Neural cell (in vitro differentiated cells): ENCODE measurements around the gene SIM1. TPM values are rescaled to one million over a fixed set of nuclear protein-coding genes. Genes with fewer than 3 reads are reported as not detected.
A peak's percentile ranks its signal among the peaks of the same experiment; 100 is the strongest.

ENCODE experiments used
- H2AFZ ChIP-seq: fragments of 200-600, 300-800 bp; sonication (generic), shearing (Covaris generic); 2 replicates; pipeline ENCODE4 v1.6.0; 2014; ENCODE audit warnings: low read depth, mild to moderate bottlenecking, antibody characterized with exemption, low read length, moderate library complexity
- H3F3A ChIP-seq: fragments of 200-600 bp; shearing (Covaris generic); 2 replicates; pipeline ENCODE4 v1.6.1; 2016; ENCODE audit warnings: mild to moderate bottlenecking, moderate library complexity, mixed read lengths, antibody characterized with exemption, low read length; ENCODE audit not compliant: insufficient read depth, poor library complexity, severe bottlenecking
- H3K27ac ChIP-seq: fragments of 200-600, 300-800 bp; sonication (generic), shearing (Covaris generic); 2 replicates; pipeline ENCODE4 v1.5.1; 2014; ENCODE audit warnings: mild to moderate bottlenecking, low read length, moderate library complexity
- H3K27me3 ChIP-seq: fragments of 300-800, 200-600 bp; sonication (generic), shearing (Covaris generic); 2 replicates; pipeline ENCODE4 v1.6.0; 2014; ENCODE audit warnings: mild to moderate bottlenecking, low read depth, low read length, moderate library complexity; ENCODE audit not compliant: insufficient read depth
- H3K36me3 ChIP-seq: fragments of 300-800, 200-600 bp; sonication (generic), shearing (Covaris generic); 2 replicates; pipeline ENCODE4 v1.5.1; 2014; ENCODE audit warnings: mild to moderate bottlenecking, antibody characterized with exemption, low read length, moderate library complexity; ENCODE audit not compliant: insufficient read depth
- H3K4me2 ChIP-seq: fragments of 300-800, 200-600 bp; sonication (generic), shearing (Covaris generic); 2 replicates; pipeline ENCODE4 v1.6.0; 2014; ENCODE audit warnings: mild to moderate bottlenecking, low read length
- H3K4me3 ChIP-seq: fragments of 300-800, 200-600 bp; sonication (generic), shearing (Covaris generic); 2 replicates; pipeline ENCODE4 v1.5.1; 2014; ENCODE audit warnings: mild to moderate bottlenecking, low read length, moderate library complexity
- H3K79me2 ChIP-seq: fragments of 200-600 bp; shearing (Covaris generic); replicated peaks from 2 replicates; pipeline ENCODE4 v1.6.0; 2014; ENCODE audit warnings: mild to moderate bottlenecking, low read length, moderate library complexity; ENCODE audit not compliant: insufficient read depth
- H3K9ac ChIP-seq: fragments of 300-800, 200-600 bp; sonication (generic), shearing (Covaris generic); 2 replicates; pipeline ENCODE4 v1.6.1; 2016; ENCODE audit warnings: mild to moderate bottlenecking, low read length, mixed read lengths
- H3K9me2 ChIP-seq: fragments of 200-600 bp; shearing (Covaris generic); 2 replicates; pipeline ENCODE4 v1.6.1; 2016; ENCODE audit warnings: mild to moderate bottlenecking, low read length, mixed read lengths; ENCODE audit not compliant: insufficient read depth
- H3K9me3 ChIP-seq: fragments of 200-600, 300-800 bp; sonication (generic), shearing (Covaris generic); 2 replicates; pipeline ENCODE4 v1.6.1; 2016; ENCODE audit warnings: mild to moderate bottlenecking, mixed run types, low read length, moderate library complexity, mixed read lengths
- H4K20me1 ChIP-seq: fragments of 200-600 bp; shearing (Covaris generic); 2 replicates; pipeline ENCODE4 v1.6.1; 2016; ENCODE audit warnings: mild to moderate bottlenecking, mixed run types; ENCODE audit not compliant: insufficient read depth
- CTCF ChIP-seq: fragments of 450-650 bp; IDR thresholded peaks from 2 replicates; pipeline ENCODE4 v1.5.1; 2014; ENCODE audit warnings: antibody characterized with exemption, mild to moderate bottlenecking, moderate library complexity; ENCODE audit not compliant: poor library complexity, severe bottlenecking
- EP300 ChIP-seq: fragments of 450-650 bp; conservative IDR thresholded peaks from 2 replicates; pipeline ENCODE4 v1.6.1; 2014; ENCODE audit warnings: antibody characterized with exemption, mild to moderate bottlenecking, moderate library complexity; ENCODE audit not compliant: poor library complexity, severe bottlenecking
- EZH2 ChIP-seq: fragments of 200-600, 300-800 bp; shearing (Covaris generic), sonication (generic); IDR thresholded peaks from 2 replicates; pipeline ENCODE4 v1.6.1; 2014; ENCODE audit warnings: antibody characterized with exemption, low read length, borderline replicate concordance, mild to moderate bottlenecking; ENCODE audit not compliant: insufficient read depth, poor library complexity, severe bottlenecking
- MXI1 ChIP-seq: fragments of 450-650 bp; conservative IDR thresholded peaks from 2 replicates; pipeline ENCODE4 v1.6.1; 2014; ENCODE audit warnings: antibody characterized with exemption, mild to moderate bottlenecking; ENCODE audit not compliant: poor library complexity, severe bottlenecking
- POLR2AphosphoS5 ChIP-seq: IDR thresholded peaks from 2 replicates; pipeline ENCODE4 v1.6.1; 2012
- RAD21 ChIP-seq: fragments of 450-650 bp; conservative IDR thresholded peaks from 2 replicates; pipeline ENCODE4 v1.6.1; 2014; ENCODE audit warnings: antibody characterized with exemption, mild to moderate bottlenecking, moderate library complexity
- REST ChIP-seq: IDR thresholded peaks from 2 replicates; pipeline ENCODE4 v1.6.1; 2012; ENCODE audit warnings: borderline replicate concordance
- SMC3 ChIP-seq: fragments of 450-650 bp; conservative IDR thresholded peaks from 2 replicates; pipeline ENCODE4 v1.6.1; 2014; ENCODE audit warnings: antibody characterized with exemption, mild to moderate bottlenecking, moderate library complexity; ENCODE audit not compliant: poor library complexity
- TAF1 ChIP-seq: IDR thresholded peaks from 2 replicates; pipeline ENCODE4 v1.6.1; 2012; ENCODE audit warnings: low read depth
- polyA plus RNA-seq: library from polyadenylated mRNA; depleted of rRNA; stranded (reverse); fragments of >200 nt; gene quantifications from 2 replicates; pipeline ENCODE4 v1.2.3, GENCODE V29; 2014

Gene SIM1
- polyA plus RNA-seq, 1 donor from 2014 or later: not detected

- Histone ChIP-seq H2AFZ (no peak overlapping the region), H3K9me2 (no peaks in the 10 kb centered on the region), H4K20me1 (no peaks in the 10 kb centered on the region), H3K27ac (no peak overlapping the region), H3K27me3 (peaks cover 14% of the 10 kb centered on the region), H3K79me2 (no peaks in the 10 kb centered on the region), H3K9ac (no peak overlapping the region), H3K9me3 (no peaks in the 10 kb centered on the region), H3K4me3 (no peak overlapping the region), H3K36me3 (no peaks in the 10 kb centered on the region), H3K4me2 (no peak overlapping the region), H3F3A (no peaks in the 10 kb centered on the region)
- TF ChIP-seq REST (no peak), TAF1 (no peak), POLR2AphosphoS5 (no peak), RAD21 (no peak), EP300 (no peak), CTCF (no peak), EZH2 (no peak), SMC3 (no peak), MXI1 (no peak)
Observed at GRCh38 chr6:100475554-100476320, 11.0 kb upstream of the SIM1 start.

GRCh38 chr6:100473182-100473581 is 8.5 kb upstream of the SIM1 start:
- no peaks in the 10 kb centered on the region for H3F3A ChIP-seq
- no peak overlapping the region for H3K9ac ChIP-seq
- no peak overlapping the region for H3K4me3 ChIP-seq
- no peaks in the 10 kb centered on the region for H3K9me2 ChIP-seq
- no peaks in the 10 kb centered on the region for H4K20me1 ChIP-seq
- H3K27me3 ChIP-seq: peaks cover 40% of the 10 kb centered on the region
- H3K27ac ChIP-seq: no peak overlapping the region
- no peak for TF ChIP-seq MXI1
- H3K79me2 ChIP-seq: no peaks in the 10 kb centered on the region
- peak overlapping the region; percentile 12 for H3K4me2 ChIP-seq
- no peak overlapping the region for H2AFZ ChIP-seq
- H3K36me3 ChIP-seq: no peaks in the 10 kb centered on the region
- H3K9me3 ChIP-seq: no peaks in the 10 kb centered on the region
